ENCODE results near the gene GPR15.

DNA sequence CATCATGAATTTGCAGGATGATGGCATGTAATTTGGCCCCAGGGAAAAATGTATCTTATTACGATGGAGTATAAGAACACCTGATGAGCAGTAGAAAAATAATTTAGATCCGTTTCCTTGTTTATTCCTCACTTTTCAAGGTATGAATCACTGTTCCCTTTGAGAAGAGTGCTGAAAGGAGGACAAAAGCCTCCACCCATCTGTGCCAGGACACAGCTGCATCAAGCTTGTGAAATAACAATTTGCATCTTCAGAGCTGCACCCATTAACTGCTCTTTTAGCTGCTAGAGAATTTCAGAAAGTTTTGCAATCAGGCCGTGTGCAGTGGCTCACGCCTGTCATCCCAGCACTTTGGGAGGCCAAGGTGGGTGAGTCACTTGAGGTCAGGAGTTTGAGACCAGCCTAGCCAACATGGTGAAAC, 18.7 kb upstream of the GPR15 start:
- TF ChIP-seq, protein P1, sequence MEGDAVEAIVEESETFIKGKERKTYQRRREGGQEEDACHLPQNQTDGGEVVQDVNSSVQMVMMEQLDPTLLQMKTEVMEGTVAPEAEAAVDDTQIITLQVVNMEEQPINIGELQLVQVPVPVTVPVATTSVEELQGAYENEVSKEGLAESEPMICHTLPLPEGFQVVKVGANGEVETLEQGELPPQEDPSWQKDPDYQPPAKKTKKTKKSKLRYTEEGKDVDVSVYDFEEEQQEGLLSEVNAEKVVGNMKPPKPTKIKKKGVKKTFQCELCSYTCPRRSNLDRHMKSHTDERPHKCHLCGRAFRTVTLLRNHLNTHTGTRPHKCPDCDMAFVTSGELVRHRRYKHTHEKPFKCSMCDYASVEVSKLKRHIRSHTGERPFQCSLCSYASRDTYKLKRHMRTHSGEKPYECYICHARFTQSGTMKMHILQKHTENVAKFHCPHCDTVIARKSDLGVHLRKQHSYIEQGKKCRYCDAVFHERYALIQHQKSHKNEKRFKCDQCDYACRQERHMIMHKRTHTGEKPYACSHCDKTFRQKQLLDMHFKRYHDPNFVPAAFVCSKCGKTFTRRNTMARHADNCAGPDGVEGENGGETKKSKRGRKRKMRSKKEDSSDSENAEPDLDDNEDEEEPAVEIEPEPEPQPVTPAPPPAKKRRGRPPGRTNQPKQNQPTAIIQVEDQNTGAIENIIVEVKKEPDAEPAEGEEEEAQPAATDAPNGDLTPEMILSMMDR (IDR thresholded peaks at IDR 0.05; ENCODE audit: low read length), result no peak
- no peak for TF ChIP-seq EZH2 (optimal IDR thresholded peaks at IDR 0.05; ENCODE audit: low read depth, low read length)

All from MM.1S (cell line).